Thyroid gland (tissue), 4 donors: ENCODE data around the gene TRMT2A. TPM values are rescaled to one million over a fixed set of nuclear protein-coding genes. Genes with fewer than 3 reads are reported as not detected.

Experiments used
- DNase-seq, 2 donors: peaks; one replicate each; pipeline ENCODE4 v3.0.0-alpha.2; 2019
- H3K27ac ChIP-seq, 3 donors: fragments of 200-600 bp; sonication (generic); 1 replicate in 2 of 3; 2 replicates in 1 of 3; pipeline ENCODE4 v1.5.1; 2016 to 2019; ENCODE audit warnings: mild to moderate bottlenecking in 1 of 3, moderate library complexity in 1 of 3
- H3K27me3 ChIP-seq: fragments of 200-600 bp; sonication (generic); one replicate; pipeline ENCODE4 v1.5.1; 2019
- H3K36me3 ChIP-seq, 2 donors: fragments of 200-600 bp; sonication (generic); one replicate each; pipeline ENCODE4 v1.5.1; 2016 to 2019
- H3K4me1 ChIP-seq, 2 donors: fragments of 200-600 bp; sonication (generic); one replicate each; pipeline ENCODE4 v1.5.1; 2017 to 2019
- H3K4me3 ChIP-seq, 3 donors: fragments of 200-600 bp; sonication (generic); replicated peaks in 1 of 3; 1 replicate in 2 of 3; 2 replicates in 1 of 3; pipeline ENCODE4 v1.5.1; 2016; ENCODE audit warnings: mild to moderate bottlenecking in 1 of 3
- H3K9me3 ChIP-seq: fragments of 200-600 bp; sonication (generic); one replicate; pipeline ENCODE4 v1.5.1; 2017
- POLR2A ChIP-seq, 2 donors: fragments of 450-650 bp; IDR thresholded peaks; one replicate each; pipeline ENCODE4 v1.6.1; 2017; ENCODE audit warnings: antibody characterized with exemption in 2 of 2, mild to moderate bottlenecking in 2 of 2, moderate library complexity in 1 of 2
- WGBS, 2 donors: methylation state at CpG; one replicate each; pipeline ENCODE4 v1.1.5; 2017; 5-methylcytosine and 5-hydroxymethylcytosine counted together
- intact Hi-C: fragments of 100-400 bp; cut with DNase I; formaldehyde crosslinking; loops from one replicate; pipeline ENCODE4 v1.15.1; 2023
- total RNA-seq, 4 donors: library from RNA; depleted of rRNA; stranded (reverse); fragments of >200 nt; gene quantifications; one replicate each; pipeline ENCODE4 v1.2.3, GENCODE V29; 2016
- TF ChIP-seq, protein P1 (sequence below), 6 experiments: fragments of 200-600 bp in 3 of 6; fragments of 450-650 bp in 3 of 6; sonication (generic) in 3 of 6; IDR thresholded peaks; one replicate each; pipeline ENCODE4 v1.5.1; 2016 to 2019; ENCODE audit warnings: antibody characterized with exemption in 6 of 6, mild to moderate bottlenecking in 2 of 6, inconsistent platforms in 1 of 6, moderate library complexity in 1 of 6

Gene TRMT2A
- total RNA-seq, 4 donors from 2014 or later = 36.9 to 65.5 (median 53.3) TPM

DNA sequence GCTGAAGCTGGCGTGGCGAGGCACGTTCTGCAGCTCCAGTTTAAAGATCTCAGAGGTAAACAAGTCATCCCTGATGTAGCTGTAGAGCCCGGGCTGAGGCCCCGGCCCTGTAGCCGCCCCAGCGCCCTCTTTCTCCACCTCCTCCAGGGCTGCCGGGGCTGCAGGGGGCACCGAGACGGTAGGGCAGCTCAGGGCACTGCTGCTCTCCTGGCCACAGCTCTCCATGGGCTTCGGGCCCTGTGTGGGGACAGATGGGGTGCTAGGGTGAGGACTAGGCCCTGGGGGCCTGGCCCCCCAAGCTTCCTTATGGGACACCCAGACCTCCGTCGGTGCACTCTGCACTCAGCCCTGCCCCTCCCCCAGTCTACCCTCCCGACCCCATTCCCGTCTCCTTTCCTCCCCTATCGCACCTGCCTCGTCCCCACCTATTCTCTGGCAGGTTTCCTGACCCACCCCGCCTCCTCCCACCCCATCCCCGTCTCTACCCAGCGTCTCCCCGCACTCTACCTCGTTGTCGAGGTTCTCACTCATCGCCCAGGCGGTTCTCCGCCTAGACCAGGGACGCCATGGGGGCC, 563 bp downstream of the TRMT2A start:
- intact Hi-C loops = loop anchor here (10.0 kb wide), 1 partner anchor 92 kb away; the partner anchor contains the start of gene TANGO2
- DNase-seq = no peak
- Histone ChIP-seq H3K4me1 (peaks cover 11 to 17% of the 10 kb centered on the region in 2 donors), H3K36me3 (peaks cover 26 to 46% of the 10 kb centered on the region in 2 donors), H3K9me3 (no peaks in the 10 kb centered on the region), H3K27ac (peak overlapping the region; percentile 73 to 85 (median 77)), H3K27me3 (no peaks in the 10 kb centered on the region), H3K4me3 (peak overlapping the region; percentile 62 to 73 (median 69))
- 4 to 10% methylated on average over 19 to 26 of the region's 27 CpGs for WGBS, 2 donors
- TF ChIP-seq POLR2A (IDR thresholded peaks at IDR 0.05) = no peak
- TF ChIP-seq, protein P1, sequence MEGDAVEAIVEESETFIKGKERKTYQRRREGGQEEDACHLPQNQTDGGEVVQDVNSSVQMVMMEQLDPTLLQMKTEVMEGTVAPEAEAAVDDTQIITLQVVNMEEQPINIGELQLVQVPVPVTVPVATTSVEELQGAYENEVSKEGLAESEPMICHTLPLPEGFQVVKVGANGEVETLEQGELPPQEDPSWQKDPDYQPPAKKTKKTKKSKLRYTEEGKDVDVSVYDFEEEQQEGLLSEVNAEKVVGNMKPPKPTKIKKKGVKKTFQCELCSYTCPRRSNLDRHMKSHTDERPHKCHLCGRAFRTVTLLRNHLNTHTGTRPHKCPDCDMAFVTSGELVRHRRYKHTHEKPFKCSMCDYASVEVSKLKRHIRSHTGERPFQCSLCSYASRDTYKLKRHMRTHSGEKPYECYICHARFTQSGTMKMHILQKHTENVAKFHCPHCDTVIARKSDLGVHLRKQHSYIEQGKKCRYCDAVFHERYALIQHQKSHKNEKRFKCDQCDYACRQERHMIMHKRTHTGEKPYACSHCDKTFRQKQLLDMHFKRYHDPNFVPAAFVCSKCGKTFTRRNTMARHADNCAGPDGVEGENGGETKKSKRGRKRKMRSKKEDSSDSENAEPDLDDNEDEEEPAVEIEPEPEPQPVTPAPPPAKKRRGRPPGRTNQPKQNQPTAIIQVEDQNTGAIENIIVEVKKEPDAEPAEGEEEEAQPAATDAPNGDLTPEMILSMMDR (IDR thresholded peaks at IDR 0.05) = no peak

DNA sequence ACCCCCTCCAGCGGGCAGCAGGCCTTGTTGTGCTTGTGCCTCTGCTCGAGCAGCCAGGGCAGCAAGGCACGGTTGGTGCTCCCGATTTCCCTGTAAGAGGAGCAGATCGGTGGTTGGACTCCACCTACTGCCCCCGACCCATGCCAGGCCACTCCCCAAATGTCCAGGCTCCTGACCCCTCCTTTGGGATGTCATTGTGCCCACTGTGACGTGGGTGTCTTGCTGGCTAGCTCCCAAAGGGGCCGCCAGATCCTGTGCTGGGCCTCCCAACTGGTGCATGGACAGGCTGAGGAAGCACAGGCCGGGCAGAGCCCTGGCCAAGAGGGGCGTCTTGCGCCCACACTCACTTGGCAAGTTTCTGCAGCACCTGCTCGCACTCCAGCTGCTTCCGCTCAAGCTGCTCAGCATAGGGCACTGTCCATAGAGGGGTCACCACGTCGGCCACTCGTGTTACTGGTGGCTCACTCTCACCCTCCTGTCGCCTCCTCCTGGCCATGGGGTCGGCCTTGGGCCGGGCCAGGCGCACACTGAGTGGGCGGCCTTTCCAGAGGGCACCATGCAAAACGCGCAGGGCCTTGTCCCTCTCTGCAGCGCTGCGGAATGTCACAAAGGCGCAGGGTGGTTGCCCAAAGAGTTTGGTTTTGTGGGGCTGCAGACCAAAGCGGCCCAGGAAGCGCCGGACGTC, 1.2 kb downstream of the TRMT2A start, which contains the start of gene RANBP1:
TSS of gene RANBP1 (plus strand) at position 414 of the 685 bp plus-strand sequence. CDS start at position 495, 81 bp downstream.
- Histone ChIP-seq H3K4me1 (peaks cover 11 to 17% of the 10 kb centered on the region in 2 donors), H3K9me3 (no peaks in the 10 kb centered on the region), H3K4me3 (peak within 1 kb of the TSS; percentile 62 to 73 (median 69)), H3K27ac (peak within 1 kb of the TSS; percentile 73 to 85 (median 77)), H3K27me3 (no peaks in the 10 kb centered on the region), H3K36me3 (peaks cover 26 to 42% of the 10 kb centered on the region in 2 donors)
- TF ChIP-seq, protein P1 (IDR thresholded peaks at IDR 0.05) = no peak
- TF ChIP-seq POLR2A (IDR thresholded peaks at IDR 0.05) = no peak
- DNase-seq = no peak
- 76 to 77% methylated on average over 20 to 22 of the region's 30 CpGs for WGBS, 2 donors
- intact Hi-C loops = loop anchor here (10.0 kb wide), 1 partner anchor 91 kb away; the partner anchor contains the start of gene TANGO2

DNA sequence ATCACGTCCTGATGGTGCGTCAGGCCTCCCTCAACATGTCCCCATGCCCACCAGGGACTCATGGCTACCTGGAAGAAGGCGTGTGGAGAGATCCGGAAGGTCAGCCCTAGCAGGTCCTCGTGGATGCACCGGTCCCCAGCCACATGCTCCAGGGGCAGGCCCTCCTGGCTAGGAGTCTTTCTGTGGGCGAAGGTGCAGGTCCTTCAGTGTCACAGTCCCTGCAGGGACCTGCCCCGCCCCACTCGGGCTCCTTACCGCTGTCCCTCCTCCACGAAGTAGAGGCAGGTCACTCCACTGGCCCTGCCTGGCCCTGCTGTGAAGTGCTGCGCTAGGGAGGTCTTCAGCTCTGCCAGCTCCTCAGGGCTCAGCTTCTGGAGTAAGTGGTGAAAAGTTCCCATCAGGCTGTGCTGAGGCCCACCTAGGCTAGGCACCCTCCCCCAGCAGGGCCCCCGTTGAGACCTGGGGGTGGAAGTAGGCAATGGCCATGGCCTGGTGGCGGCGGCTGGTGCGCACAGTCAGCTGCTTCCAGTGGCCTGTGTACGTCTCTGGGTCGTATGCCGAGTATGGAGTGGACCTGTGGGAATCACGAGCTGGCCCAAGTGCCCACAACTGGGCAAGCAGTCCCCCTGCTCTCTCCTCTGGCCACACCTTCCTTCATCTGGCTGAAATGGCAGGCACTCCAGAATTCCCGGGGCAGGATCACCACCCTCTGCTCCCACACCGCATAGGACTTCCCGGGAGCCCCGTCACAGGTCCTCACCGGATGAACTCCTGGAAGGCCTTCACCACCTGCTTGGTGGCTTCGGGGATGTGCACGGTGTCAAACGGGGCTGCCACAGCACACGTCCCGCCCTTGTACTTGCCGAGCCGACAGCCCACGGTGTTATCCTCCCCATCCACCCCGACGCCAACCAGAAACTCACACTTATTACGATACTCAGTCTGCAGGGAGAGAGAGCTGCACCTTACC, 2.2 kb downstream of the TRMT2A start:
- 92% methylated on average over 34 of the region's 36 CpGs for WGBS, 2 donors
- TF ChIP-seq, protein P1 (IDR thresholded peaks at IDR 0.05) = no peak
- TF ChIP-seq POLR2A (IDR thresholded peaks at IDR 0.05) = no peak
- Histone ChIP-seq H3K9me3 (no peaks in the 10 kb centered on the region), H3K4me3 (no peak overlapping the region), H3K27me3 (no peaks in the 10 kb centered on the region), H3K27ac (no peak overlapping the region), H3K4me1 (peaks cover 11 to 17% of the 10 kb centered on the region in 2 donors), H3K36me3 (peaks cover 26 to 42% of the 10 kb centered on the region in 2 donors)
- no peak for DNase-seq
- intact Hi-C loops = loop anchor here (10.0 kb wide), 1 partner anchor 90 kb away; the partner anchor contains the start of gene TANGO2

DNA sequence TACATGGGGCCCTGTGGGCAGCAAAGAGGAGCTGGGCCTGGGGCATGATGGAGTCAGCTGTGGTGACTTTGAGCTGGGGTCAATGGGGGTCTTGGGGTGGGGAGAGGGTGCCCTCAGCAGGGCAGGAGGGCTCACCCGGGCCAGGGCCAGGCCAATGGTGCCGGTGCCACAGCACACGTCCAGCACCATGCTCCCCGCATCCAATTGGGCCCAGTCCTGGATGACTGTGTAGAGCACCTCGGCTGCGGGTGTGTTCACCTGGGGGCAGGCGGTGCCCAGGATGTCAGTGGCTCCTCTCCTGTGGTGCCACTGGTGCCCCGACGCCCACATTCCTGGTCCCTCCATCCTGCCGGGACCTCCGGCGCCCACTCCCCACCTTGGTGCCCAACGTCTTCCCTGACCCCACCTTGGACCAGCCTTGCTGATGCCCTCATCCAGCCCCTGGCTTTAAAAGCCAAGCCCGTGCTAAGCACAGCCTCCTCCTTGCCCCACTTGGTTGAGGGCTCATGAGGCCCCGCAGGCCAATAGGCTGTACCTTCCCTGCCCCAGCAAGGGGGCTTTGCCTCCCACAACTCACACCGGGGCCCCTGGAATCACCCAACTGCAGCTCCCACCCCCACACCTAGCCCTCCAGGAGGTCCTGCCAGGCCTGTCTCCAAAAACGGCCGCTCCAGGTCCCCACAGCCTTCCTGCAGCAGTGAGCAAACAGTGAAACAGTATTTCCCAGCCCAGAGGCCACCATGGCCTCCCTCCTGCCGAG, 3.3 kb downstream of the TRMT2A start:
- peaks cover 11 to 16% of the 10 kb centered on the region in 2 donors for H3K4me1 ChIP-seq
- intact Hi-C loops = loop anchor here (10.0 kb wide), 1 partner anchor 89 kb away; the partner anchor contains the start of gene TANGO2
- no peaks in the 10 kb centered on the region for H3K27me3 ChIP-seq
- H3K27ac ChIP-seq = no peak overlapping the region
- H3K4me3 ChIP-seq = no peak overlapping the region
- H3K9me3 ChIP-seq = no peaks in the 10 kb centered on the region
- TF ChIP-seq POLR2A (IDR thresholded peaks at IDR 0.05) = no peak
- TF ChIP-seq, protein P1 (IDR thresholded peaks at IDR 0.05) = no peak
- peaks cover 36 to 41% of the 10 kb centered on the region in 2 donors for H3K36me3 ChIP-seq
- WGBS, 2 donors = 89 to 90% methylated on average over 12 to 19 of the region's 19 CpGs
- DNase-seq = no peak
